Posterior vena cava (tissue), 2 donors: ENCODE measurements around the gene HOXD4. TPM values are rescaled to one million over a fixed set of nuclear protein-coding genes. Genes with fewer than 3 reads are reported as not detected.

Source experiments
- DNase-seq: peaks from one replicate; pipeline ENCODE4 v3.0.0-alpha.2; 2020; ENCODE audit warnings: low spot score
- intact Hi-C, 2 donors: fragments of 100-400 bp; cut with DNase I; formaldehyde crosslinking; loops; one replicate each; pipeline versions ENCODE4 v1.14.1 to v1.14.2; 2022 to 2023
- total RNA-seq, 2 donors: library from RNA; stranded (reverse); fragmentation: NEBNext Ultra II Directional; extraction: Animal tissue kit (Norgen Biotek cat#: 25700); gene quantifications; one replicate each; pipeline ENCODE4 v1.2.1, GENCODE V29; 2021
- donor health status: DM: yes; HTN: yes; CAD: no.
- donor health status: DM: yes; HTN: yes; CAD: no.

Gene HOXD4
- total RNA-seq, 2 donors from 2014 or later, result 7.2 to 9.9 TPM

- intact Hi-C loops, result no loop called here
- peak; percentile 76 for DNase-seq
These were observed 38.7 kb upstream of the HOXD4 start for GRCh38 chr2:176112375-176113302.

GRCh38 chr2:176114120-176114929 lies 37.0 kb upstream of the HOXD4 start:
- no peak for DNase-seq
- intact Hi-C loops, result no loop called here

- intact Hi-C loops, result no loop called here
- DNase-seq, result peak; percentile 75
These were observed 36.3 kb upstream of the HOXD4 start for GRCh38 chr2:176114930-176115625.

- intact Hi-C loops, result no loop called here
- peak; percentile 89 for DNase-seq
These were observed 35.2 kb upstream of the HOXD4 start, which contains the start of gene HOXD10 for GRCh38 chr2:176115883-176116813. Gene HOXD10, plus strand, starts transcription at chr2:176116778. Its CDS starts 56 bp downstream, at chr2:176116834.

- intact Hi-C loops, result no loop called here
- peak; percentile 79 for DNase-seq
These were observed 34.1 kb upstream of the HOXD4 start for GRCh38 chr2:176117162-176117822.

- DNase-seq, result no peak
- intact Hi-C loops, result no loop called here
These were observed 33.5 kb upstream of the HOXD4 start for GRCh38 chr2:176117823-176118371.

- no peak for DNase-seq
- intact Hi-C loops, result no loop called here
These were observed 32.6 kb upstream of the HOXD4 start for GRCh38 chr2:176118601-176119339.

GRCh38 chr2:176120364-176121189 lies 30.8 kb upstream of the HOXD4 start:
- DNase-seq, result no peak
- intact Hi-C loops, result no loop called here

GRCh38 chr2:176121190-176122051 lies 29.9 kb upstream of the HOXD4 start:
- intact Hi-C loops, result no loop called here
- no peak for DNase-seq

GRCh38 chr2:176122052-176122682 lies 29.2 kb upstream of the HOXD4 start:
- intact Hi-C loops, result no loop called here

GRCh38 chr2:176122683-176123410 lies 28.5 kb upstream of the HOXD4 start, which contains the start of gene HOXD9:
Gene HOXD9, plus strand, starts transcription at chr2:176122719. Its CDS starts 50 bp downstream, at chr2:176122769.
- DNase-seq, result peak; percentile 94
- intact Hi-C loops, result no loop called here

More at GRCh38 chr2:176122052-176122682, 29.2 kb upstream of the HOXD4 start:
- DNase-seq, result no peak

- intact Hi-C loops, result loop anchor here in 1 of 2 donors (2.0 kb wide), 1 partner anchor 689 kb away; no protein-coding TSS in a partner anchor
- DNase-seq, result peak; percentile 74
These were observed 27.8 kb upstream of the HOXD4 start for GRCh38 chr2:176123411-176124109.
